GM19025 (cell line): Measurements from ENCODE around the gene ESR2.
A peak's percentile ranks its signal among the peaks of the same experiment; 100 is the strongest.
"Not testable (repeated sequence)": the region's sequence is repeated elsewhere in the genome, so short reads cannot be mapped to it uniquely, and the experiment has no call there.

Experiments
- ATAC-seq: cut with Tn5 transposase; IDR thresholded peaks from one replicate; pipeline ENCODE4 v1.9.1; 2021; ENCODE audit warnings: mild to moderate bottlenecking, low read depth, moderate library complexity; ENCODE audit not compliant: unreplicated experiment

ESR2 gene

GRCh38 chr14:64227856-64228255 lies 66.3 kb downstream of the ESR2 start:
- ATAC-seq, result no peak

DNA sequence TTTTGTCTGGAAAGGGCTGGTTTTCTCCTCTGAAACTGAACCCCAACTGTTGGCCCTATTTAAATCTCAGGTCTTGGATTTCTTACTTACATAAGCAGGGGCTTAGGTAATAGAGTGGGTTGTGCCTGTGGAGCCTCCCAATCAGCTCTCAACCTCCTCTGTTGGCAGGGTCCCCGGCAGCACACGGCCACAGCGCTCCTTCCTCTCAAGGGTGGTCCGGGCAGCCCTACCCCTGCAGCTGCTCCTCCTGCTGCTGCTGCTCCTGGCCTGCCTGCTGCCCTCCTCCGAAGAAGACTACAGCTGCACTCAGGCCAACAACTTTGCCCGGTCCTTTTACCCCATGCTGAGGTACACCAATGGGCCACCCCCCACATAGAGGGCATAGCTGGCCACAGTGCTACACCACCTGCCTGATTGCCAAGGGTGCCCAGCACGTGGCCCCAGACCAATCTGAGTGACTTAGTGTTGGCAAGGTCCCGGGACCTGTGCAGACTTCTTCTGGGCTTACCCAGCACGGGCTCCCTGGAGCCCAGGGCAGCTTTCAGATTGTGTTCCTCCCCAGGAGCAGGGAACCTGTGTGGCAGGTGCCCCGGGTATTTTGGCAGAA lies 68.9 kb downstream of the ESR2 start:
- ATAC-seq, result no peak

- ATAC-seq, result no peak
These were observed 72.7 kb downstream of the ESR2 start for GRCh38 chr14:64221391-64222003.

DNA sequence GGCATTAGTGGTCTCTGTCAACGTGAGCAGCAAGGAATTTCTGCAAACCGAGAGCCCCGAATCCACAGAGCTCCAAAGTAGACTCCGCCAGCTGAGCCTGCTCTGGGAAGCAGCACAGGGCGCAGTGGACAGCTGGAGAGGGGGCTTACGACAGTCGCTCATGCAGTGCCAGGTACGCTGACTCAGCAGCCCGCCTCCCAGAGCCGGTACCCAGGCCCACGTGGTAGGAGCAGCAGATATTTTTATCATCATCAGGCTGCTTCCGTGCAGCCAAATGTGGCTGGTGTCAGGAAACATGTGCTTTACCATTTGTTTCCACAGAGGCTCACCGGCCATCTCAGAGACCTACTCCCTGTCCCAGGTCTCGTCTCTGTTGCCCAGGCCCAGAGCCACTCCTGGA lies 73.7 kb downstream of the ESR2 start:
- no peak for ATAC-seq

DNA sequence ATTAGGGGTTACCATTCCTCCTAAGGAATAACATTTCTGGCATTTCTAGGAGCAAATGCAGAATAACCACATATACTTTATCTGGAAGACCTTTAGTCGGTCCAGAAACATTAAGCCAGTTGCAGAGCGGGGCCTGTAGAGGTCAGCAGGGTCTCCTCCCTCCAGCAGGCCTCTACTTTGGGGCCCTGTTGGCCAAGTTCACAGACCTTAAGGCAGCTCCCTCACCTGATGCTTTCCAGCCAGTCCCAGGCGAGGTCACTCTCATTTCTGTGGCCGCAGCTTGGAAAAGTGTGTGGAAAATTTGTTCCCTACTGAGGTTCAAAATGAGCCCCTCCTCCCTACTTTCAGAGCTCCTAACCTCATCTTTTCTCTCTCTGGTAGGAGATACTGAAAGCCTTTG lies 74.1 kb downstream of the ESR2 start:
- ATAC-seq, result no peak

DNA sequence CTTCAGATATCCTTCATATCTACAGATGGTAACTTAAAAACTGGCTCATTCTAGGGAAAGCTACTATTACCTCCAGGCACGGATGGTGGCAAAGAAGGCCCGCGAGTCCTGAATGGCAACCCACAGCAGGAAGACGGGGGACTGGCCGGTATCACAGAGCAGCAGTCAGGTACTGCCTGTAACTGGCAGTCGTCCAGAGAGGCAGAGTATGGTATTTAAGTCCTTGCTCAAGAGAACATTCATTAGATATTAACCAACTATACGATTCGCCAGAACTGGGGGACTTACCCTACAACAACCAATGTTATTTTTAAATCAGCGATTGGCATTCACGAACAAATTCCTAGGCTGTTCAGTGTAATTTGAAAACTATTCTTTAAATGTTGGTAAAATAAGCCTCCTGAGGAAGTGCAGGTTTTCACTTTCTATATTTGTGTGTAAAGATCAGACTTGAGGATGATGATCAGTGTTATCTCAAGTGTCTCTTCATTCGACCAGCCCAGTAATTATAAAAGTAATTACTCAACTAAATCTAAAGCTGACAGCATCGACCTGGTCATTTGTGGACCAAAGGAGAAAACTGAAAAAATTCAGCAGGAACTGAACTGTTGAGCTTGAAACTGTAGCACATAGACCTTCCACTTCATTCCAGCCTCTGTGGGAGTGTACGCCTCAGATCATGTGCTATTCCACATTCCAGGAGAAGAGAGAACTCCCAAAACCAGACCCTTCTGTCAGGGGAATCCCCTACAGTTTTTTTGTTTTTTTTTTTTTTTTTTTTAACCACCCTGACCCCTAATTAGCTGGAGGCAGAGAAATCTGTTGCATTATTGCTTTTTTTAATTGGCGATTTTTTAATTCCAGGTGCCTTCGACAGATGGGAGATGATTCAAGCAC lies 75.6 kb downstream of the ESR2 start:
- no peak for ATAC-seq

- no peak for ATAC-seq
These were observed 76.3 kb downstream of the ESR2 start for GRCh38 chr14:64217834-64218233.

- ATAC-seq, result no peak
These were observed 76.9 kb downstream of the ESR2 start for GRCh38 chr14:64217308-64217707.

DNA sequence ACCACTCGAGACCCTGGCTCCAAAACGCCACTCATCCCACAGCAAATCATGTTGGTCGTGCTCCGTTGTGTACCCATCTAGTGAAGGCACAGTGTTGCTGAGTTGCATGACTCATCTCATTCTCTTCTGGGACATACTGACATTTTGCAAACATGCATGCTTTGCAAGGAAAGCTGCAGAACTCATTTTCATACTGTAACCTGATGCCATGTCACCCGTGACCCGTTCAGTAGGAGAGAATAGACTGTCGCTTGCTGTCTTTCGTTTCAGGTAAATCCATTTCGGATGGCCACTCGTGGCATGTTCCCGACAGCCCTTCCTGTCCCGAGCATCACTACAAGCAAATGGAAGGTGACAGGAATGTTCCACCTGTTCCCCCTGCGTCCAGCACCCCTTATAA lies 78.2 kb downstream of the ESR2 start:
- no peak for ATAC-seq

DNA sequence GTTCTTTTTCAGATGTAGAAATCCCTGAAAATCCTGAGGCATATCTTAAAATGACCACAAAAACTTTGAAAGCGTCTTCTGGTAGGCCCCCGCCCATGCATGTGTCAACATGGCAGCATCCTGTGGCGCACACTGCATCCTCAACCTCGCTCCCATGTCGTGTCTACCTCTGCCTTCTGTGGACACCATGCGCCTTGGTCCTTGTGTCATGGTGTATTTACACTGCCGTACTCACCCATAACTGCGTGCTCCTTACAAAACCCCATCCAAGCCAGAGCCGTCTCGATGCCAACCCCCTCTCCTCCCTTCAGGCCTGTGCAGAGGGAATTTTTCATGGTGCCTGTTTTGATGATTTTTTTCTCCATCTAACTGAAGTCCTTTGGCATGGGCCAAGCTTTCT lies 78.9 kb downstream of the ESR2 start:
- no peak for ATAC-seq

DNA sequence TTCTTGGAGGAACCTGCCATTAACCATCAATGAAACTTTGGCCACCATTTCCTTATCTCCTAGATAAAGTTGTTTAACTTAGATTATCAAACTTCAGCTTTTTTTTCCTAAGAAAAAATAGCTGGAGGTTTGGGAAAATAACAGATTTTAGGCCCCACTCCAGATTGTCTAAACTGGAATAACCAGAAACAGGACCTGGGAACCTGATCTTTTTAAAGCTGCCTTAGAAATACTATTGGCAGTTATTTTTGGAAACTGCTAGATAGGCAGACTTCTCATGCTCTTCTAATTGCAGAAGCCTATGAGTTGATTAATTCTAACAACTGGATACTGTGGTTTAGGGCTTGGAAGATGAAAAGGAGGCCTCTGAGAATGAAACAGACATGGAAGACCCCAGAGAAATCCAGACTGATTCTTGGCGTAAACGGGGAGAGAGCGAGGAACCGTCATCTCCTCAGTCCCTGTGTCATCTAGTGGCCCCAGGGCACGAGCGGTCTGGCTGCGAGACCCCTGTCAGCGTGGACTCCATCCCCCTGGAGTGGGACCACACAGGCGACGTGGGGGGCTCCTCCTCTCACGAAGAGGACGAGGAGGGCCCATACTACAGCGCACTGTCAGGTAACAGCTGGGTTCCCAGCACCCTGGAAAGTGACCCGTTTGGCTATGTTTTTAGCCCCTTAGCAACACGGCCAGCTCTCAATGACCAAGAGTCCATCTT lies 80.2 kb downstream of the ESR2 start:
- ATAC-seq, result no peak

DNA sequence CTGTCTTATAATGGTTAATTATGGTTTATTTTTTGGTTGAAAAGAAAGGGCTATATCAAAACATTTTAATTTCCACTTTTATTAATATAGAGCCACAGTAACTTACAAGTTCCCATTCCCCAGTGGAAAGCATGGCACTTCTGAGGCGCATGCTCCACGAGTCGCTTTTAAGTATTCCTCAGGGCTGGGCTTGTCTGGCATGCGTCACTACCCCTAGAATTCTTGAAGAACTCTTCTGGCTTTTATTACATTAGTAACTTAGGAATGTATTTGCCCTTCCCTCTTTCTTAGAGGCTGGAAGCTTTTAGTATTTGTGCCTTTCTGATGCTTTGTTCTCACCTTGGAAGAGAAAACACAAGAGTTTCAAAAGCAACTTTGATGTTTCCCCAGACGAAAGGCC lies 81.1 kb downstream of the ESR2 start:
- ATAC-seq, result no peak

- ATAC-seq, result no peak
These were observed 81.5 kb downstream of the ESR2 start for GRCh38 chr14:64212666-64213065.

- ATAC-seq, result not testable (repeated sequence)
These were observed 83.3 kb downstream of the ESR2 start for GRCh38 chr14:64210912-64211311.

DNA sequence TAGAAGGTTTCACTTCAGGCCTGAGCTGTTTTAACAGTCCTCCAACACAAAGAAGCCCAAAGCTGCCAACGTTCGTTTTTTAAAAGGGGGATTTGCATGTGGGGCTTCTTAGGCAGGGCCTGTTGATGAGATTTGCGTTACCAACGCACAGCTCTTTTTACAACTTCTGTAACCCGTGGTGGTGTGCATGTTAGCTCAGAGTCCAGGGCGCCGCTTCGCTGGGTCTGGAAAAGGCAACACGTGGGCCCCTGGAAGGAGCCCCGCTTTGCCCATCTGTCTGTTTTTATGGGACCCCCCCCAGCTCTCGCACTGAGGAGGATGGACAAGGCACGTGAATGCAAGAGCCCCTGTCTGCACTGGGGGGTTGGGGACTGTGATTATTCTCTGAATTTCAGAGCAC lies 84.0 kb downstream of the ESR2 start:
- no peak for ATAC-seq

- peak; percentile 61 for ATAC-seq
These were observed 84.6 kb downstream of the ESR2 start for GRCh38 chr14:64209444-64210131.

GRCh38 chr14:64208981-64209380 lies 85.2 kb downstream of the ESR2 start:
- ATAC-seq, result no peak

DNA sequence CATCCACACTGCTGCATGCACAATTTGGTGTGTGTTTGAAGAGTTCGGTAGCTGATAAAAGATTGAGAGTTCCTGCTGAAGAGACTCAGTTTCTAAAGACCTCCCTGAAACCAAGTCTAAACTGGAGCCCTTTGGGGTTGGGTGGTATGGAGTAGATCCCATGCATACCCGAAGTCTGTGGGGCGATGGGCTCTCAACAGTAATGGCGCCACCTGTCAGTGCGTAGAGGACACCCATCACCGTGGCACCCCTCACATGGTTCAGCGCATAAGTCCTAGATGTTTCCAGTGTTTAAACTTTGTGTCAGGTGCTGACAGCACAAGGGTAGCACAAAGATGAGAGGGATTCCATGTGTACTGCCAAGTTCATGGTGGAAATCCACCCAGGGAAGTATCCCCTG lies 85.9 kb downstream of the ESR2 start:
- ATAC-seq, result no peak

DNA sequence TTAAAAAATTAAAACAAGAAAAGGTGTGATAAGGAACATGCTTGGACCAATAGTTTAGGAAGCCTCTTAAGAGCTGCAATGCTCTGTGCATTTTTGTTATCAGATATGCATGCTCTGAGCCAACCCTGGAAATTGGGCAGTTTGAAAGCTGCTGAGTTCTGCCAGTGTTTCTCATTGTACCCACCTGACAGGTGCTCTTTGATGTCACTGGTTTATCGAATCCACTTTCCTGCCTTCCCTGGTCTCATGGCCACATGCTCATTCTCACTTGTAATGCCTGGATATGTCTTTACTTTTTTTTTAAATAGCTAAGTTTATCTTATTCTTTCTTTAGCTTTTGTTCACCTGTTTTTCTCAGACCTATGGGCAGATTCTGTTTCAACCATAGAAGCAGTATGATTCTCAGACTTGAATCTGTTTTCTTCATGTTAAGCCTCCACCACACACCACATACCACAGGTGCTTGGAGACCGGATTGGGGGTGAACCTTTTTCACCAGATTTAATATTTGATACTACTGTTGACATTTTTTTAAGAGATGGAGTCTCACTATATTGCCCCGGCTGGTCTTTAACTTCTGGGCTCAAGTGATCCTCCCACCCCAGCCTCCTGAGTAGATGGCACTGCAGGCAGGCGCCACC lies 90.7 kb downstream of the ESR2 start:
- no peak for ATAC-seq

- ATAC-seq, result no peak
These were observed 91.5 kb downstream of the ESR2 start for GRCh38 chr14:64202716-64203115.
